SK-N-SH (cell line): ENCODE measurements around the gene PEA15. TPM values are rescaled to one million over a fixed set of nuclear protein-coding genes. Genes with fewer than 3 reads are reported as not detected.
A peak's percentile ranks its signal among the peaks of the same experiment; 100 is the strongest.

ENCODE experiments used
- CTCF ChIA-PET: fragments of 300-600, 350-600 bp; formaldehyde crosslinking; extraction: SDS; loops from one replicate; lab custom pipeline; 2021; lab: Yijun Ruan, JAX
- POLR2A ChIA-PET: fragments of 350-600 bp; sonication (Branson Sonifier 250); formaldehyde crosslinking; extraction: SDS; loops from one replicate; lab custom pipeline; 2020; ENCODE audit warnings: antibody characterized with exemption, inconsistent platforms; lab: Yijun Ruan, JAX
- DNase-seq: peaks from one replicate; pipeline ENCODE4 v3.0.0; 2012
- H2AFZ ChIP-seq: fragments of 200-600 bp; sonication (generic); 2 replicates; pipeline ENCODE4 v1.8.1; 2016; ENCODE audit warnings: antibody characterized with exemption, mild to moderate bottlenecking, low read depth
- H3F3A ChIP-seq: fragments of 200-600 bp; sonication (generic); replicated peaks from 2 replicates; pipeline ENCODE3; 2016; ENCODE audit warnings: antibody characterized with exemption, mild to moderate bottlenecking; ENCODE audit not compliant: insufficient read depth
- H3K27ac ChIP-seq, 2 experiments: fragments of 200-500 bp in 1 of 2; fragments of 200-600 bp in 1 of 2; sonication (Bioruptor generic) in 1 of 2; sonication (generic), shearing (Covaris generic) in 1 of 2; 2 replicates each; pipeline versions ENCODE4 v1.5.1 to v1.6.1; 2014 to 2016; ENCODE audit warnings: low read depth in 2 of 2, inconsistent platforms in 1 of 2, low read length in 1 of 2, mild to moderate bottlenecking in 1 of 2, mixed read lengths in 1 of 2
- H3K27me3 ChIP-seq: fragments of 200-600 bp; sonication (generic), shearing (Covaris generic); 2 replicates; pipeline ENCODE4 v1.6.1; 2016; ENCODE audit warnings: mixed run types; ENCODE audit not compliant: insufficient read depth
- H3K36me3 ChIP-seq, 2 experiments: fragments of 200-500 bp in 1 of 2; fragments of 200-600 bp in 1 of 2; sonication (Bioruptor generic) in 1 of 2; sonication (generic) in 1 of 2; replicated peaks in 1 of 2; 2 replicates each; pipeline versions ENCODE3 to v1.5.1; 2014 to 2016; ENCODE audit warnings: low read length in 1 of 2, mild to moderate bottlenecking in 1 of 2; ENCODE audit not compliant: insufficient read depth in 2 of 2, control insufficient read depth in 1 of 2
- H3K4me1 ChIP-seq, 2 experiments: fragments of 200-500 bp in 1 of 2; fragments of 200-600 bp in 1 of 2; sonication (Bioruptor generic) in 1 of 2; sonication (generic), shearing (Covaris generic) in 1 of 2; 2 replicates each; pipeline versions ENCODE4 v1.5.1 to v1.6.1; 2014 to 2016; ENCODE audit warnings: low read depth in 1 of 2, low read length in 1 of 2, mixed run types in 1 of 2; ENCODE audit not compliant: insufficient read depth in 2 of 2, control insufficient read depth in 1 of 2
- H3K4me2 ChIP-seq: fragments of 200-600 bp; sonication (generic), shearing (Covaris generic); 2 replicates; pipeline ENCODE4 v1.6.1; 2017; ENCODE audit warnings: mixed run types
- H3K4me3 ChIP-seq, 2 experiments: fragments of 200-500 bp in 1 of 2; fragments of 200-600 bp in 1 of 2; sonication (Bioruptor generic) in 1 of 2; sonication (generic), shearing (Covaris generic) in 1 of 2; 2 replicates each; pipeline versions ENCODE4 v1.5.1 to v1.8.1; 2014 to 2016; ENCODE audit warnings: low read depth in 2 of 2, inconsistent platforms in 1 of 2, low read length in 1 of 2, mild to moderate bottlenecking in 1 of 2, mixed read lengths in 1 of 2, moderate library complexity in 1 of 2
- H3K79me2 ChIP-seq: fragments of 200-600 bp; sonication (generic); 2 replicates; pipeline ENCODE4 v1.8.1; 2017; ENCODE audit warnings: mild to moderate bottlenecking; ENCODE audit not compliant: insufficient read depth
- H3K9ac ChIP-seq: fragments of 200-600 bp; sonication (generic); 2 replicates; pipeline ENCODE4 v1.6.1; 2017; ENCODE audit warnings: mixed run types
- H3K9me2 ChIP-seq: fragments of 200-600 bp; sonication (generic); 2 replicates; pipeline ENCODE4 v1.6.1; 2017; ENCODE audit warnings: mixed run types
- H3K9me3 ChIP-seq: fragments of 200-600 bp; sonication (generic); 2 replicates; pipeline ENCODE4 v1.6.1; 2017; ENCODE audit warnings: mixed run types, mild to moderate bottlenecking, moderate library complexity
- H4K20me1 ChIP-seq: fragments of 200-600 bp; sonication (generic); 2 replicates; pipeline ENCODE4 v1.6.1; 2017; ENCODE audit warnings: mild to moderate bottlenecking, mixed run types; ENCODE audit not compliant: insufficient read depth
- FOXM1 ChIP-seq: IDR thresholded peaks from 2 replicates; pipeline ENCODE4 v1.4.0; 2012; ENCODE audit warnings: low read depth, mild to moderate bottlenecking
- GABPA ChIP-seq: IDR thresholded peaks from 2 replicates; pipeline ENCODE4 v1.4.0; 2012; ENCODE audit warnings: low read depth, mild to moderate bottlenecking
- GATA2 ChIP-seq: sonication (generic); formaldehyde crosslinking; IDR thresholded peaks from 2 replicates; pipeline ENCODE4 v1.5.0; 2020; ENCODE audit warnings: mild to moderate bottlenecking, missing genetic modification reagents
- NFIC ChIP-seq: IDR thresholded peaks from 2 replicates; pipeline ENCODE4 v1.4.0; 2012; ENCODE audit warnings: borderline replicate concordance
- NRF1 ChIP-seq: IDR thresholded peaks from 2 replicates; pipeline ENCODE4 v1.6.1; 2012; ENCODE audit warnings: low read depth, mild to moderate bottlenecking, low read length
- POLR2AphosphoS5 ChIP-seq: IDR thresholded peaks from 2 replicates; pipeline ENCODE4 v1.6.1; 2012; ENCODE audit warnings: low read depth, low read length
- RXRA ChIP-seq: IDR thresholded peaks from 2 replicates; pipeline ENCODE4 v1.4.0; 2012; ENCODE audit warnings: low read depth, mild to moderate bottlenecking, borderline replicate concordance
- TCF12 ChIP-seq: IDR thresholded peaks from 2 replicates; pipeline ENCODE4 v1.4.0; 2012
- WGBS: methylation state at CpG from one replicate; pipeline ENCODE4 v1.1.6; 2017; ENCODE audit warnings: low lambda C conversion rate; 5-methylcytosine and 5-hydroxymethylcytosine counted together
- polyA plus RNA-seq, 3 experiments: library from polyadenylated mRNA; depleted of rRNA; stranded (reverse); fragments of >200 nt; gene quantifications; 2 replicates each; pipeline ENCODE4 v1.2.3, GENCODE V29; 2012
- TF ChIP-seq, protein P1 (sequence below): IDR thresholded peaks from 2 replicates; pipeline ENCODE4 v1.4.0; 2012; ENCODE audit warnings: low read depth, borderline replicate concordance
- TF ChIP-seq, protein P2 (sequence below): IDR thresholded peaks from 2 replicates; pipeline ENCODE4 v1.6.1; 2012; ENCODE audit warnings: mild to moderate bottlenecking, low read depth, low read length, moderate library complexity

Gene PEA15
- polyA plus RNA-seq, 1 of the 3 experiments (the other 2 are of a cell fraction) = 322 TPM

DNA sequence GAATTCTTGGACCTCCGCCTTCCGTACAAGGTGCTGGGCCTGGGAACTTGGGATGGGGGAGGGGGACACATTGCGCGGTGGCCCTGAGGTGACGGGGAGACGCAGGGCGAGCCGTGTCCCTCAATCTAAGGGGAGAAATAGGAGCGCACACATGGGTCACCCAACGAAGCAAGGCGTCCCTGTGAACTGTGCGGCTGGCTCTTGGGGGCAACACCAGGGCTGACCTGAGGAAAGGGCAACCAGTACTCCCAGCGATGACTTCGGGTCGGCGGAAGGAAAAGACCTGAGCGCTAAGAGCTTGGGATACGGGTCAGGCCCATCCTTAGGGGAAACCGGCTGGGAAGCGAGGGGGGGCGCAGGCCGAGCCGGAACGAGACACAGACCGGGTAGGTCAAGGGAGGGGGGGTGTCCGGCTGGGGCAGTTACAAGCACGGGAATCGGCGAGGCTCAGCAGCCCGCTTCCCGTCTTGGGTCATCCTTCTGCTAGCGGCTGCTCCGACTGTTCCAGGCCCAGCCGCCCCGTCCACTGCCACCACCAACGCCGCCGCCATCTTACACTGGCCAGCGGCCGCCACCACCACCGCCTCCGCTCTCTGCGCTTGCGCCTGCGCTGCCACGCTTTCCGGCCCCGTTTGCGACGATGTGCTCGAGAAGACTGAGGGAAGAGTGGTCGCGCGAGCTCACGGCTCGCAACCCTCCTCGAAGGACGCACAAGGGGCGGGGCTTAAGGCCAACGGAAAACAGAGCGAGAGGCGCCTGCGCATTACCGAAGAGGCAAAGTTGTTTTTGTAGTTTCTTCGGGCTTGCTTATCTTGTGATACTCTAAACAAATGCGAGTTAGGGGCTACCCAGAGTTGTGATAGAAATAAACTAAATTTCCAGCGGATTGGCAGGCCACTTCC, 57.0 kb downstream of the PEA15 start, which contains the start of gene DCAF8 (continued):
- TF ChIP-seq, protein P1, sequence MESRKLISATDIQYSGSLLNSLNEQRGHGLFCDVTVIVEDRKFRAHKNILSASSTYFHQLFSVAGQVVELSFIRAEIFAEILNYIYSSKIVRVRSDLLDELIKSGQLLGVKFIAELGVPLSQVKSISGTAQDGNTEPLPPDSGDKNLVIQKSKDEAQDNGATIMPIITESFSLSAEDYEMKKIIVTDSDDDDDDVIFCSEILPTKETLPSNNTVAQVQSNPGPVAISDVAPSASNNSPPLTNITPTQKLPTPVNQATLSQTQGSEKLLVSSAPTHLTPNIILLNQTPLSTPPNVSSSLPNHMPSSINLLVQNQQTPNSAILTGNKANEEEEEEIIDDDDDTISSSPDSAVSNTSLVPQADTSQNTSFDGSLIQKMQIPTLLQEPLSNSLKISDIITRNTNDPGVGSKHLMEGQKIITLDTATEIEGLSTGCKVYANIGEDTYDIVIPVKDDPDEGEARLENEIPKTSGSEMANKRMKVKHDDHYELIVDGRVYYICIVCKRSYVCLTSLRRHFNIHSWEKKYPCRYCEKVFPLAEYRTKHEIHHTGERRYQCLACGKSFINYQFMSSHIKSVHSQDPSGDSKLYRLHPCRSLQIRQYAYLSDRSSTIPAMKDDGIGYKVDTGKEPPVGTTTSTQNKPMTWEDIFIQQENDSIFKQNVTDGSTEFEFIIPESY = peak; percentile 96
- TF ChIP-seq RXRA (no peak), TCF12 (no peak), NRF1 (peak; percentile 98), GABPA (peak; percentile 8; the same call in 1 of the 2 replicates), GATA2 (CRISPR knock-in tag) (no peak)
- TF ChIP-seq, protein P2, sequence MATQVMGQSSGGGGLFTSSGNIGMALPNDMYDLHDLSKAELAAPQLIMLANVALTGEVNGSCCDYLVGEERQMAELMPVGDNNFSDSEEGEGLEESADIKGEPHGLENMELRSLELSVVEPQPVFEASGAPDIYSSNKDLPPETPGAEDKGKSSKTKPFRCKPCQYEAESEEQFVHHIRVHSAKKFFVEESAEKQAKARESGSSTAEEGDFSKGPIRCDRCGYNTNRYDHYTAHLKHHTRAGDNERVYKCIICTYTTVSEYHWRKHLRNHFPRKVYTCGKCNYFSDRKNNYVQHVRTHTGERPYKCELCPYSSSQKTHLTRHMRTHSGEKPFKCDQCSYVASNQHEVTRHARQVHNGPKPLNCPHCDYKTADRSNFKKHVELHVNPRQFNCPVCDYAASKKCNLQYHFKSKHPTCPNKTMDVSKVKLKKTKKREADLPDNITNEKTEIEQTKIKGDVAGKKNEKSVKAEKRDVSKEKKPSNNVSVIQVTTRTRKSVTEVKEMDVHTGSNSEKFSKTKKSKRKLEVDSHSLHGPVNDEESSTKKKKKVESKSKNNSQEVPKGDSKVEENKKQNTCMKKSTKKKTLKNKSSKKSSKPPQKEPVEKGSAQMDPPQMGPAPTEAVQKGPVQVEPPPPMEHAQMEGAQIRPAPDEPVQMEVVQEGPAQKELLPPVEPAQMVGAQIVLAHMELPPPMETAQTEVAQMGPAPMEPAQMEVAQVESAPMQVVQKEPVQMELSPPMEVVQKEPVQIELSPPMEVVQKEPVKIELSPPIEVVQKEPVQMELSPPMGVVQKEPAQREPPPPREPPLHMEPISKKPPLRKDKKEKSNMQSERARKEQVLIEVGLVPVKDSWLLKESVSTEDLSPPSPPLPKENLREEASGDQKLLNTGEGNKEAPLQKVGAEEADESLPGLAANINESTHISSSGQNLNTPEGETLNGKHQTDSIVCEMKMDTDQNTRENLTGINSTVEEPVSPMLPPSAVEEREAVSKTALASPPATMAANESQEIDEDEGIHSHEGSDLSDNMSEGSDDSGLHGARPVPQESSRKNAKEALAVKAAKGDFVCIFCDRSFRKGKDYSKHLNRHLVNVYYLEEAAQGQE = peak; percentile 62

DNA sequence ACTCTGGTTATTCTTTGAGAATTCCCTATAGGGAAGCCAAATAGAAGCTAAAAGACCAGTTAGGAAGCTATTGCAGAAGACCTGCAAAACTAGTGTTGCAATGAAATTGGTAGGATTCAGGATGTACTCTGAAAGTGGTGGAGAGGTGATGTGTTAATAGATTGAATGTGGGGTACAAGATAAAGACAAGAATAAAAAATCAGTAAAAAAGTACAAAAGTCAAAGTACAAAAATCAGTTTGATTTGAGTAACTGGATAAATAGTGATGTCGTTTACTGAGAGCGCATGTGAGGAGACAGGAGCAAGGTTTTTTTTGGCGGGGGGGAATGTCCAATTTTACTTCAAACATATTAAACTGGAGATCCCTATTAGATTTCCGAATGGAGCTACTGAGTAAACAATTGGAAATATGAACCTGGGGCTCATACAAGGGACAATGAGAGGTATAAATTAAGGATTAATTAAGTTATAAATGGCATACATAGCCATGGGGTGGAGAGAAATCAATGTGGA, 59.7 kb downstream of the PEA15 start:
- no peak for DNase-seq
- Histone ChIP-seq H3K9me2 (no peaks in the 10 kb centered on the region), H3K27ac (no peak overlapping the region), H3K79me2 (peaks cover 23% of the 10 kb centered on the region), H3K4me2 (no peak overlapping the region), H3K9ac (no peak overlapping the region), H3K36me3 (peaks cover 0 to 5% of the 10 kb centered on the region in 2 experiments), H3K4me1 (peaks cover 10 to 16% of the 10 kb centered on the region in 2 experiments), H3F3A (peaks cover 19% of the 10 kb centered on the region), H3K9me3 (no peaks in the 10 kb centered on the region), H2AFZ (no peak overlapping the region), H3K4me3 (no peak overlapping the region), H3K27me3 (no peaks in the 10 kb centered on the region), H4K20me1 (peaks cover 10% of the 10 kb centered on the region; the same call in 1 of the 2 replicates)
- WGBS = 57% methylated on average over 4 of the region's 4 CpGs
- ChIA-PET CTCF (interaction anchor here (0.9 to 2.0 kb wide), 6 partner anchors 8 to 179 kb away, joined by 3 to 19 read pairs (median 4); no protein-coding TSS in a partner anchor), POLR2A (no interaction called here)
- TF ChIP-seq POLR2AphosphoS5 (no peak), NFIC (no peak), FOXM1 (no peak)
- TF ChIP-seq, protein P1 = no peak

Other genes starting within 250 kb of the PEA15 start
- gene PIGM, start 173.4 kb upstream of the PEA15 start, polyA plus RNA-seq (2012; rRNA removed) = 4.0 and 5.1 TPM in 2 replicates
- 0.03 TPM in 1 of 2 replicates, not detected in the other for gene KCNJ10, start 135.2 kb upstream of the PEA15 start, polyA plus RNA-seq (2012; rRNA removed)
- gene KCNJ9, start 123.8 kb upstream of the PEA15 start, polyA plus RNA-seq (2012; rRNA removed) = 0.02 and 0.05 TPM in 2 replicates
- 67.9 and 70.7 TPM in 2 replicates for gene IGSF8, start 106.8 kb upstream of the PEA15 start, polyA plus RNA-seq (2012; rRNA removed)
- gene ATP1A2, start 89.6 kb upstream of the PEA15 start, polyA plus RNA-seq (2012; rRNA removed) = 0.07 and 0.10 TPM in 2 replicates
- gene ATP1A4, start 53.8 kb upstream of the PEA15 start, polyA plus RNA-seq (2012; rRNA removed) = not detected in 2 replicates
- gene CASQ1, start 14.8 kb upstream of the PEA15 start, polyA plus RNA-seq (2012; rRNA removed) = 0.08 and 0.18 TPM in 2 replicates
- 108 and 150 TPM in 2 replicates for gene DCAF8, start 57.2 kb downstream of the PEA15 start, polyA plus RNA-seq (2012; rRNA removed)
- gene PEX19, start 79.7 kb downstream of the PEA15 start, polyA plus RNA-seq (2012; rRNA removed) = 31.4 and 52.1 TPM in 2 replicates
- 91.4 and 122 TPM in 2 replicates for gene COPA, start 137.9 kb downstream of the PEA15 start, polyA plus RNA-seq (2012; rRNA removed)
- gene NCSTN, start 138.0 kb downstream of the PEA15 start, polyA plus RNA-seq (2012; rRNA removed) = 165 and 226 TPM in 2 replicates
- gene NHLH1, start 161.7 kb downstream of the PEA15 start, polyA plus RNA-seq (2012; rRNA removed) = 0.16 and 0.18 TPM in 2 replicates
- 13.4 and 17.5 TPM in 2 replicates for gene VANGL2, start 195.2 kb downstream of the PEA15 start, polyA plus RNA-seq (2012; rRNA removed)